ENCODE results near the gene EIF4G1. TPM values are rescaled to one million over a fixed set of nuclear protein-coding genes. Genes with fewer than 3 reads are reported as not detected.

EIF4G1 gene
- total and polyA plus RNA-seq, 2 of the 8 experiments (the other 6 are each of a cell fraction or from before 2014, with no cell fraction given), result 318 to 473 TPM

DNA sequence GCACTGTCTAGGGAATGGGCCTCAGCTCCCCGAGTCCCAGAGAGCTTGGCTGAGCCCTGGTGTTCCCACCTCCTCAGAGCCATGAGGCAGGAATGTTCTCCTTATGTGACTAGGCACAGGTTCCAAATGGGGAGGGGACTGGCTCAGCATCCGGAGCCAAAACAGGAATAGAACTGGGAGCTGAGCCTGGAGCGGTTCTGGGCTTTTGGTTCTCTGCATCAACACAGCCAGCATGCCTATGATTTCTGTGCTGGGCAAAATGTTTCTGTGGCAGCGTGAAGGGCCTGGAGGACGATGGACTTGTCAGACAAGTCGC lies 23.0 kb downstream of the EIF4G1 start, which contains the start of gene FAM131A (continued):
- TF ChIP-seq JUND (IDR thresholded peaks at IDR 0.05; ENCODE audit: low read length), result no peak
- TF ChIP-seq EP300 (IDR thresholded peaks at IDR 0.05; ENCODE audit: borderline replicate concordance in 1 of 2, low read depth in 2 of 2, low read length in 2 of 2), result no peak
- no peak for TF ChIP-seq SP4 (IDR thresholded peaks at IDR 0.05; ENCODE audit: low read length)

Measured in H1 (cell line).